Heart right ventricle (tissue), 16 donors: ENCODE measurements around the gene RXRA. TPM values are rescaled to one million over a fixed set of nuclear protein-coding genes. Genes with fewer than 3 reads are reported as not detected.

Source experiments
- ATAC-seq, 8 donors: fragments of 200-7000 bp; cut with Tn5 transposase; one replicate each; pipeline ENCODE4 v1.9.1; 2020; ENCODE audit warnings: mild to moderate bottlenecking in 8 of 8, moderate library complexity in 8 of 8, moderate number of reproducible peaks in 1 of 8
- DNase-seq, 2 donors: peaks; one replicate each; pipeline ENCODE4 v3.0.0-alpha.2; 2020
- H3K27ac ChIP-seq, 10 donors: fragments of 200-600 bp; sonication (generic) in 2 of 10; one replicate each; pipeline versions ENCODE4 v1.5.0 to v1.8.0; 2020 to 2022; ENCODE audit warnings: mild to moderate bottlenecking in 3 of 10
- H3K27me3 ChIP-seq, 7 donors: fragments of 200-600 bp; one replicate each; pipeline ENCODE4 v1.8.0; 2021 to 2022; ENCODE audit warnings: mild to moderate bottlenecking in 2 of 7
- H3K36me3 ChIP-seq, 9 donors: fragments of 200-600 bp; sonication (generic) in 1 of 9; one replicate each; pipeline versions ENCODE4 v1.5.0 to v1.8.0; 2020 to 2022; ENCODE audit warnings: mild to moderate bottlenecking in 2 of 9
- H3K4me1 ChIP-seq, 9 donors: fragments of 200-600 bp; sonication (generic) in 1 of 9; one replicate each; pipeline versions ENCODE4 v1.5.0 to v1.8.0; 2020 to 2022; ENCODE audit warnings: mild to moderate bottlenecking in 4 of 9
- H3K4me3 ChIP-seq, 10 donors: fragments of 200-600 bp; sonication (generic) in 2 of 10; one replicate each; pipeline versions ENCODE4 v1.5.0 to v1.8.0; 2020 to 2022; ENCODE audit warnings: mild to moderate bottlenecking in 7 of 10, moderate library complexity in 2 of 10
- H3K9me3 ChIP-seq, 11 donors: fragments of 200-600 bp in 10 of 11; sonication (generic) in 2 of 11; one replicate each; pipeline versions ENCODE4 v1.5.0 to v1.8.0; 2013 to 2022; ENCODE audit warnings: mild to moderate bottlenecking in 2 of 11, control low read depth in 1 of 11, moderate library complexity in 1 of 11
- WGBS, 2 donors: extraction: QIAGEN DNeasy Blood & Tissue Kit; methylation state at CpG; one replicate each; pipeline ENCODE4 v1.1.7; 2013; ENCODE audit warnings: inconsistent platforms in 1 of 2; 5-methylcytosine and 5-hydroxymethylcytosine counted together
- intact Hi-C, 10 donors: fragments of 100-400 bp; cut with DNase I; formaldehyde crosslinking; loops; one replicate each; pipeline versions ENCODE4 v1.11.1 to v1.14.2; 2022
- polyA plus RNA-seq, 2 donors: library from polyadenylated mRNA; stranded (reverse); fragments of 200-250 nt; gene quantifications; one replicate each; pipeline ENCODE4 v1.2.3, GENCODE V29; 2013
- total RNA-seq, 10 donors: library from RNA; stranded (reverse); fragmentation: NEBNext Ultra II Directional in 3 of 10; extraction: Animal tissue kit (Norgen Biotek cat#: 25700) in 3 of 10; gene quantifications; one replicate each; pipeline versions ENCODE4 v1.2.1 to v1.2.4, GENCODE V29; 2021 to 2023
- TF ChIP-seq, protein P1 (sequence below), 9 donors: fragments of 200-600 bp; sonication (generic) in 2 of 9; IDR thresholded peaks; one replicate each; pipeline versions ENCODE4 v1.5.0 to v1.8.0; 2021 to 2022; ENCODE audit warnings: antibody characterized with exemption in 9 of 9, mild to moderate bottlenecking in 5 of 9, moderate library complexity in 1 of 9
- donor health status: Arrhythmogenic right ventricular cardiomyopathy.
- donor health status: ischemic (EF 13 %, LVEDD 7.1; RV severe dilation, severe dysfunction).
- donor health status: healthy with polysubstance abuse.
- donor health status: DM: no; HTN: yes; CAD: no.
- donor health status: DM: no; HTN: no; CAD: no.
- donor health status: ischemic (EF 25% LVEDD 6.9; RV normal size, moderate dysfunction).
- donor health status: ischemic (EF 25% LVEDD 5.7; RV mildly dilated, moderate dysfunction).
- donor health status: healthy.
- donor health status: DM: yes; HTN: yes; CAD: no.
- donor health status: Ischemic cardiomyopathy.
- donor health status: ischemic (EF 35%, LVEDD 5.7; RV mildly dilated, moderate dysfunction).
- donor health status: nonischemic (EF 11% LVEDD 7.7; RV severe dilation, severe dysfunction).
- donor health status: DM: yes; HTN: yes; CAD: no.
- donor health status: PGD.
- donor health status: ischemic (EF 29% LVEDD 5.4; RV normal size, mild dysfunction).
- donor health status: nonischemic (EF 23%, LVEDD 6.1; RV moderate dilation, normal function).

Gene RXRA
- total and polyA plus RNA-seq, 12 donors, result 22.6 to 92.3 (median 42.0) TPM

DNA sequence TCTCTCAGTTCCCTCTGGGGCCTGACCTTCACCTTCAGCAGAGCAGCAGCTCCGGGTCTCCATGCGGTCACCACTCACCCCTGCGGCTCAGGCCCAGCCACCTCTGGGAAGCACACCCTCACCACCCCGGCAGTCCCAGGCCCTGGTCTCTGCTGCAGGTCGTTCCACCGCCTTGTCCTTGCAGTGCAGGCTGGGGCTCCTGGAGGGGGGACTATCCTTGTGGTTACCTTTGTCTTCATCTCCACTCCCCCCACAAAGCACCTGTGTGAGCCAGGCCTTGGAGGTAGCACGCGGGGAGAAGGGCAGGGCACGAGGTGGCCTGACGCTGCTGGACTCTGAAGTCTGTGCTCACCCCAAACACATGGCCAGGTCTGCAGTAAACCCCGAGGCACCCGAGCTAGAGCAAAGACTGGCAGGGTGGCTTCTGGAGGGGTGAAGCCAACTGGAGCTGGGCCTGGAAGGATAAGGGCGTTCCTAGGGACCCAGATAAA lies 33.2 kb upstream of the RXRA start:
- ATAC-seq (no peak), DNase-seq (peak in 1 of 2 donors; percentile 8)
- Histone ChIP-seq H3K27me3 (peaks cover 0 to 6% (median 0%) of the 10 kb centered on the region in 7 donors), H3K4me3 (peak overlapping the region in 1 of 10 donors; percentile 37), H3K9me3 (no peaks in the 10 kb centered on the region), H3K36me3 (no peaks in the 10 kb centered on the region), H3K4me1 (peaks cover 5 to 20% (median 16%) of the 10 kb centered on the region in 9 donors), H3K27ac (no peak overlapping the region)
- TF ChIP-seq, protein P1, sequence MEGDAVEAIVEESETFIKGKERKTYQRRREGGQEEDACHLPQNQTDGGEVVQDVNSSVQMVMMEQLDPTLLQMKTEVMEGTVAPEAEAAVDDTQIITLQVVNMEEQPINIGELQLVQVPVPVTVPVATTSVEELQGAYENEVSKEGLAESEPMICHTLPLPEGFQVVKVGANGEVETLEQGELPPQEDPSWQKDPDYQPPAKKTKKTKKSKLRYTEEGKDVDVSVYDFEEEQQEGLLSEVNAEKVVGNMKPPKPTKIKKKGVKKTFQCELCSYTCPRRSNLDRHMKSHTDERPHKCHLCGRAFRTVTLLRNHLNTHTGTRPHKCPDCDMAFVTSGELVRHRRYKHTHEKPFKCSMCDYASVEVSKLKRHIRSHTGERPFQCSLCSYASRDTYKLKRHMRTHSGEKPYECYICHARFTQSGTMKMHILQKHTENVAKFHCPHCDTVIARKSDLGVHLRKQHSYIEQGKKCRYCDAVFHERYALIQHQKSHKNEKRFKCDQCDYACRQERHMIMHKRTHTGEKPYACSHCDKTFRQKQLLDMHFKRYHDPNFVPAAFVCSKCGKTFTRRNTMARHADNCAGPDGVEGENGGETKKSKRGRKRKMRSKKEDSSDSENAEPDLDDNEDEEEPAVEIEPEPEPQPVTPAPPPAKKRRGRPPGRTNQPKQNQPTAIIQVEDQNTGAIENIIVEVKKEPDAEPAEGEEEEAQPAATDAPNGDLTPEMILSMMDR (IDR thresholded peaks at IDR 0.05), result no peak
- intact Hi-C loops, result loop anchor here in 2 of 10 donors (10.0 kb wide), 1 partner anchor 118 kb away; no protein-coding TSS in a partner anchor
- WGBS, 2 donors, result 84 to 85% methylated on average over 13 of the region's 13 CpGs

DNA sequence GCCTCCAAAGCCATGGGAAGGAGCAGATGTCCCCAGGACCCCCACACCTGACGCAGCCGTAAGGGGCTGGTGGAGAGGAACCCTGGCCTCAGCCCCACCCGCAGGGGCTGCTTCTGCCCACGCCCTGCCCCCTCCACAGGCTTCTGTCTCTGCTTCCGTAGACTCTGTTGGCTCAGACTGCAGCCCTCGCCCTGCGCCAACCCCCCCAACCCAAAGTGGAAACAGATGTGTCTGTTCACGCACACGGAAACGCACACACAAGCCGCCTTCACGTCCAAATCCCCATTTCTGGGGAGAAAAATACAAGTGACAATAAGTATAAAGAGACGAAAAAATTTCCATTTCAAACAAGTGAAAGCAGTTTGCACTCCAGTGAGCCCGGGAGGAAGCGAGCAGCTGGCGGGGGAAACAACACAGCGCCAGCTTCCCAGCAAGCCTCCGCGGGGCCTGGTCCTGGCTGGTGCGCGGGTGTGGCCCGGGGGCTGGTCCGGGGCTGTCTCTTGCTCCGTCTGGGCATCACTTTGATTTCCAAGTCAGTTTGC lies 32.6 kb upstream of the RXRA start:
- peak in 5 of 8 donors; percentile 32 to 63 (median 40) for ATAC-seq
- peak overlapping the region in 9 of 10 donors; percentile 7 to 47 (median 37) for H3K4me3 ChIP-seq
- no peaks in the 10 kb centered on the region for H3K9me3 ChIP-seq
- DNase-seq, result peak in 1 of 2 donors; percentile 31
- H3K27me3 ChIP-seq, result peaks cover 0 to 6% (median 0%) of the 10 kb centered on the region in 7 donors
- intact Hi-C loops, result loop anchor here in 2 of 10 donors (10.0 kb wide), 1 partner anchor 119 kb away; no protein-coding TSS in a partner anchor
- peaks cover 5 to 20% (median 16%) of the 10 kb centered on the region in 9 donors for H3K4me1 ChIP-seq
- peak overlapping the region in 4 of 10 donors; percentile 14 to 41 (median 38) for H3K27ac ChIP-seq
- TF ChIP-seq, protein P1 (IDR thresholded peaks at IDR 0.05), result no peak
- no peaks in the 10 kb centered on the region for H3K36me3 ChIP-seq
- WGBS, 2 donors, result 39 to 68% methylated on average over 24 of the region's 24 CpGs

DNA sequence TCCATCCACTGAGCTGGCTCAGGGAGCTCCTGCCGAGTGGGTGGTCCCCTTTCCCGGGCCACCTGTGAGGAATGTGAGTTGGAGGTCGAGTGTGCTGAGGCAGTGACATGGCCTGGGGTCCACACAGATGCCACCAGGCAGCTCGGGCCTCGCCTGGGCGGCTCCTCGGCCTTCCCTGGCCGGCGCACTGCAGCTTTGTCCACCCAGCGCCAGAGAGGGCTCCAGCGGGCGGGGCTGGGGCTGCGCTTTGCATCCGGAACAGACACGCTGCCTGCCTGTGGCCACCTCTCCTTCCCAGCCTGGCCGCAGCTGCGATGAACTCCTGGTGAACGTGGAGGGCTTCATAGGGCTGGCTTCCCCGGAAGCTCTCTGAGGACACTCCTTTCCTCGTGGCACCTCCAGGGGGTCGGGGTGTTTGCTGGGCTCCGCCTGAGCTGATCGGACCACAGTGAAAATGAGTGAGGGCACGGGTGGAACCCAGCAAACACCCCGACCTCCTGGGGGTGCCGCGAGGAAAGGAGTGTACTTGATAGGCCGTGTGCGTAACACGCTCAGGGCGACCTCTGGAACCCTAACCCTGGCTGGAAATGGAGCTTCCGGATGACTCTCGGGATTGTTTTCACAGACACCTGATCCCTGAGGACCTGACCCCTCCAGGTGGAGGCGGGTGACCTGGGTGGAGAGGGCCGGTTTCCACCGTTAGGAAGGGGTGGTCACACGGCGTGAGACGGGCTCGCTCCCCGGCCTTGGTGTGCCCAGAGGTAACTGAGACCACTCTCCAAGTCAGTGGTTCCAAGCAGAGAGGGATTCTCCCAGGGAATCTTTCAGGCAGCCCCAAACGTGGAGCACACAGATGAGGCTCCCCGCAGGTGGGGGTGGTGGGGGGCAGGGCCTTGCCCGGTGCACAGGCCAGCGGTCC lies 31.8 kb upstream of the RXRA start:
- DNase-seq, result peak; percentile 30 to 61
- 56 to 75% methylated on average over 45 of the region's 45 CpGs for WGBS, 2 donors
- Histone ChIP-seq H3K9me3 (no peaks in the 10 kb centered on the region), H3K27me3 (peaks cover 0 to 6% (median 0%) of the 10 kb centered on the region in 7 donors), H3K27ac (peak overlapping the region in 3 of 10 donors; percentile 14 to 41 (median 35)), H3K4me1 (peaks cover 5 to 20% (median 16%) of the 10 kb centered on the region in 9 donors), H3K4me3 (peak overlapping the region in 9 of 10 donors; percentile 7 to 47 (median 37)), H3K36me3 (no peaks in the 10 kb centered on the region)
- TF ChIP-seq, protein P1 (IDR thresholded peaks at IDR 0.05), result no peak
- intact Hi-C loops, result loop anchor here in 2 of 10 donors (10.0 kb wide), 1 partner anchor 120 kb away; no protein-coding TSS in a partner anchor
- ATAC-seq, result peak in 7 of 8 donors; percentile 31 to 87 (median 67)
